Cardiac septum (tissue), 1 donor: Measurements from ENCODE around the gene EHMT1. TPM values are rescaled to one million over a fixed set of nuclear protein-coding genes. Genes with fewer than 3 reads are reported as not detected.
"Not testable (repeated sequence)": the region's sequence is repeated elsewhere in the genome, so short reads cannot be mapped to it uniquely, and the experiment has no call there.

Source experiments
- DNase-seq: peaks from one replicate; pipeline ENCODE4 v3.0.0-alpha.2; 2020; ENCODE audit warnings: low spot score
- intact Hi-C: fragments of 100-400 bp; cut with DNase I; formaldehyde crosslinking; loops from one replicate; pipeline ENCODE4 v1.14.0; 2022
- microRNA-seq: library from miRNA; unstranded; fragments of <30 nt; microRNA quantifications from one replicate; pipeline ENCODE4 v1.2.0, GENCODE V29; 2020
- total RNA-seq: library from RNA; stranded (reverse); fragmentation: NEBNext Ultra II Directional; extraction: Animal tissue kit (Norgen Biotek cat#: 25700); gene quantifications from one replicate; pipeline ENCODE4 v1.2.1, GENCODE V29; 2021
- donor health status: DM: no; HTN: no; CAD: no.

EHMT1 gene
- total RNA-seq, 1 donor from 2014 or later: 39.8 TPM

DNA sequence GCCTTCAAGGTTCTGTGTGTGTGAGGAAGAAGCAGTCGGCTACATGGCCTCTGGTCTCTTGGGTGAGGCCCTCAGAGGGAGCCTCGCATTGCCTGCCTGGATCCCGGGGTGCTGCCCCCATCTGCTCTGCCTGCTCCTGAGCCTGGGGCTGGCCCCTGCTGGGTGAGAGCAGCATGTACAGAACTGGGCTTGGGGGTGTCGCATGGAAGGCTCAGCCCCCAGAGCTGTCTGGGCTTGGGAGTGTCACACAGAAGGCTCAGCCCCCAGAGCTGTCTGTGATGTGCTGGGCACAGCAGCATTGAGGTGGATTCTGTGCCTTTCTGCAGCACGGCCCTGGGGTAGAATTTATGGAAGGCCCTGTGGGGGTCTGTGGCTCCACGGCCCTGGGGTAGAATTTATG, 265.2 kb downstream of the EHMT1 start:
- intact Hi-C loops, DNase-seq: not testable (repeated sequence)

- intact Hi-C loops, DNase-seq: not testable (repeated sequence)
Measured at GRCh38 chr9:137884547-137884946, 265.7 kb downstream of the EHMT1 start.

DNA sequence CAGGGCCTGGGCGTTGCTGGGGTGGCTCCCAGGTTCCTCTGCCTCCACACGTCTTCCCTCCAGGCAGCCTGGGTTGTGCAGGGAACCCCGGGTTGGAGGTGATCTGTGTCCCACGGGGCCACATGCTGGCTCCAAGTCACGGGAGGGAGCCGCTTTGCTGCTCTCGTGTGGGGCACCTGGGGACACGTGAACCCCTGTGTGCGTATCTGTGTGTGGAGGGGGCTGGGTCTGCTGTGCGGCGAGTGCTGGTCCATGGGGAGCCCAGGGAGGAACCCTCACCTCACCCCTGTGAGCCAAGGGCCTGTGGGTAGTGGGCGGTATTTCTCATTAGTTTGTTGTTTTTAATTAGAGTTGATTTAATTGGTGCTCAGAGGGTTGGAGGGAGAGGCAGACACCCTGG, 266.3 kb downstream of the EHMT1 start:
- intact Hi-C loops: not testable (repeated sequence)

More for the DNA sequence above, 266.3 kb downstream of the EHMT1 start:
- not testable (repeated sequence) for DNase-seq

Small RNA genes within 50 kb of the gene (microRNA-seq; reads per million reads assigned to microRNA genes)
- gene MIR602: not detected

Other genes starting within 250 kb of the EHMT1 start
- gene EXD3, start 195.8 kb upstream of the EHMT1 start, total RNA-seq: 11.3 TPM
- 3.3 TPM for gene NOXA1, start 195.6 kb upstream of the EHMT1 start, total RNA-seq
- not detected for gene ENTPD8, start 177.6 kb upstream of the EHMT1 start, total RNA-seq
- 12.2 TPM for gene NSMF, start 159.7 kb upstream of the EHMT1 start, total RNA-seq
- 8.1 TPM for gene PNPLA7, start 68.6 kb upstream of the EHMT1 start, total RNA-seq
- 184 TPM for gene MRPL41, start 67.1 kb upstream of the EHMT1 start, total RNA-seq
- gene DPH7, start 40.1 kb upstream of the EHMT1 start, total RNA-seq: 21.2 TPM
- 11.2 TPM for gene ZMYND19, start 28.5 kb upstream of the EHMT1 start, total RNA-seq
- gene ARRDC1, start 13.3 kb upstream of the EHMT1 start, total RNA-seq: 21.1 TPM